Measurements from ENCODE around the gene OR9A4. TPM values are rescaled to one million over a fixed set of nuclear protein-coding genes. Genes with fewer than 3 reads are reported as not detected.

The OR9A4 gene
- total RNA-seq, 1 experiment from 2014 or later, result not detected

- intact Hi-C loops (cut with micrococcal nuclease; ENCODE audit: unreplicated experiment), result no loop called here
- no TSS peak for BruUV-seq (replicated peaks)
- Histone ChIP-seq H3K4me3 (ENCODE audit: low read depth, low read length, poor library complexity, severe bottlenecking) (no peak overlapping the region), H3K27me3 (replicated peaks; ENCODE audit: insufficient read depth, low read depth, low read length, poor library complexity) (no peaks in the 10 kb centered on the region), H3K27ac (ENCODE audit: low read depth, low read length, poor library complexity, severe bottlenecking) (no peak overlapping the region), H3K4me1 (ENCODE audit: insufficient read depth, low read length, poor library complexity, severe bottlenecking) (no peaks in the 10 kb centered on the region), H3K36me3 (ENCODE audit: insufficient read depth, low read length, poor library complexity, severe bottlenecking) (no peaks in the 10 kb centered on the region), H3K9me3 (ENCODE audit: low read depth, low read length, poor library complexity, severe bottlenecking) (no peaks in the 10 kb centered on the region)
- CTCF ChIA-PET, result no interaction called here
- DNase-seq (ENCODE audit: low spot score), result no peak
- TF ChIP-seq EZH2 (IDR thresholded peaks at IDR 0.05; ENCODE audit: borderline replicate concordance, low read depth, low read length, poor library complexity, severe bottlenecking), result no peak
- no peak for TF ChIP-seq CTCF (conservative IDR thresholded peaks at IDR 0.05; ENCODE audit: low read depth, low read length)
- POLR2A ChIA-PET (ENCODE audit: low non-redundant PET), result no interaction called here
Observed at GRCh38 chr7:141960687-141961422, 44.7 kb downstream of the OR9A4 start.

Other genes with a start within 250 kb of the OR9A4 start
- gene DENND11, start 214.2 kb upstream of the OR9A4 start, total RNA-seq (2021), result 11.9 and 12.3 TPM in 2 replicates
- 0.09 TPM in 1 of 2 replicates, not detected in the other for gene WEE2, start 208.0 kb upstream of the OR9A4 start, total RNA-seq (2021)
- gene SSBP1, start 178.0 kb upstream of the OR9A4 start, total RNA-seq (2021), result 186 and 189 TPM in 2 replicates
- gene TAS2R3, start 152.3 kb upstream of the OR9A4 start, total RNA-seq (2021), result 0.94 and 0.99 TPM in 2 replicates
- gene TAS2R4, start 139.7 kb upstream of the OR9A4 start, total RNA-seq (2021), result 0.56 and 0.66 TPM in 2 replicates
- 0.43 and 0.72 TPM in 2 replicates for gene TAS2R5, start 126.2 kb upstream of the OR9A4 start, total RNA-seq (2021)
- not detected in 2 replicates for gene PRSS37, start 74.9 kb upstream of the OR9A4 start, total RNA-seq (2021)
- not detected in 2 replicates for gene CLEC5A, start 30.6 kb downstream of the OR9A4 start, total RNA-seq (2021)
- gene TAS2R38, start 57.4 kb downstream of the OR9A4 start, total RNA-seq (2021), result not detected in 2 replicates
- gene MGAM, start 79.5 kb downstream of the OR9A4 start, total RNA-seq (2021), result not detected in 2 replicates
- gene MGAM2, start 195.3 kb downstream of the OR9A4 start, total RNA-seq (2021), result not detected in 2 replicates